ENCODE data around the gene METAP2. TPM values are rescaled to one million over a fixed set of nuclear protein-coding genes. Genes with fewer than 3 reads are reported as not detected.
A peak's percentile ranks its signal among the peaks of the same experiment; 100 is the strongest.
"Not testable (repeated sequence)": the region's sequence is repeated elsewhere in the genome, so short reads cannot be mapped to it uniquely, and the experiment has no call there.

The METAP2 gene
- total RNA-seq, 1 donor from 2014 or later, result 62.6 TPM

GRCh38 chr12:95437565-95437964 is 36.4 kb upstream of the METAP2 start:
- Histone ChIP-seq H3K9me3 (no peaks in the 10 kb centered on the region), H3K27me3 (no peaks in the 10 kb centered on the region), H3K36me3 (no peaks in the 10 kb centered on the region), H3K27ac (no peak overlapping the region), H3K4me1 (no peaks in the 10 kb centered on the region), H3K4me3 (no peak overlapping the region)
- TF ChIP-seq POLR2A (IDR thresholded peaks at IDR 0.05) (no peak), CTCF (IDR thresholded peaks at IDR 0.05) (no peak), POLR2AphosphoS5 (IDR thresholded peaks at IDR 0.05; ENCODE audit: insufficient read depth in 1 of 2, low read depth in 1 of 2) (no peak)
- intact Hi-C loops (cut with DNase I), result no loop called here
- no peak for DNase-seq (ENCODE audit: extremely low spot score in 2 of 2)

- no peaks in the 10 kb centered on the region for H3K9me3 ChIP-seq
- DNase-seq (ENCODE audit: extremely low spot score in 2 of 2), result no peak
- intact Hi-C loops (cut with DNase I), result no loop called here
Observed at GRCh38 chr12:95439461-95440230, 34.3 kb upstream of the METAP2 start.

GRCh38 chr12:95440401-95440800 is 33.6 kb upstream of the METAP2 start:
- DNase-seq (ENCODE audit: extremely low spot score in 2 of 2), result no peak
- H3K4me3 ChIP-seq, result no peak overlapping the region
- no peaks in the 10 kb centered on the region for H3K36me3 ChIP-seq
- no peaks in the 10 kb centered on the region for H3K4me1 ChIP-seq
- intact Hi-C loops (cut with DNase I), result no loop called here
- H3K27me3 ChIP-seq, result no peaks in the 10 kb centered on the region
- no peak for TF ChIP-seq POLR2A (IDR thresholded peaks at IDR 0.05)
- no peak for TF ChIP-seq POLR2AphosphoS5 (IDR thresholded peaks at IDR 0.05; ENCODE audit: insufficient read depth in 1 of 2, low read depth in 1 of 2)
- H3K9me3 ChIP-seq, result no peaks in the 10 kb centered on the region
- no peak overlapping the region for H3K27ac ChIP-seq

More at GRCh38 chr12:95439461-95440230, 34.3 kb upstream of the METAP2 start:
- no peak overlapping the region for H3K27ac ChIP-seq
- H3K4me1 ChIP-seq, result no peaks in the 10 kb centered on the region
- no peaks in the 10 kb centered on the region for H3K36me3 ChIP-seq
- TF ChIP-seq CTCF (IDR thresholded peaks at IDR 0.05) (no peak), POLR2AphosphoS5 (IDR thresholded peaks at IDR 0.05; ENCODE audit: insufficient read depth in 1 of 2, low read depth in 1 of 2) (no peak), POLR2A (IDR thresholded peaks at IDR 0.05) (no peak)
- no peaks in the 10 kb centered on the region for H3K27me3 ChIP-seq
- no peak overlapping the region for H3K4me3 ChIP-seq

GRCh38 chr12:95443459-95443858 is 30.5 kb upstream of the METAP2 start:
- Histone ChIP-seq H3K27ac (no peak overlapping the region), H3K27me3 (no peaks in the 10 kb centered on the region), H3K36me3 (no peaks in the 10 kb centered on the region), H3K4me1 (peaks cover 8% of the 10 kb centered on the region), H3K4me3 (no peak overlapping the region), H3K9me3 (no peaks in the 10 kb centered on the region)
- DNase-seq (ENCODE audit: extremely low spot score in 2 of 2), result no peak
- TF ChIP-seq POLR2A (IDR thresholded peaks at IDR 0.05) (no peak), POLR2AphosphoS5 (IDR thresholded peaks at IDR 0.05; ENCODE audit: insufficient read depth in 1 of 2, low read depth in 1 of 2) (no peak), CTCF (IDR thresholded peaks at IDR 0.05) (no peak)
- intact Hi-C loops (cut with DNase I), result no loop called here

- H3K27ac ChIP-seq; H3K4me1 ChIP-seq; intact Hi-C loops (cut with DNase I); H3K9me3 ChIP-seq; DNase-seq (ENCODE audit: extremely low spot score in 2 of 2); H3K4me3 ChIP-seq; H3K27me3 ChIP-seq; H3K36me3 ChIP-seq: not testable (repeated sequence)
Observed at GRCh38 chr12:95445099-95445498, 28.9 kb upstream of the METAP2 start.

- intact Hi-C loops (cut with DNase I), result no loop called here
- peak overlapping the region; percentile 33 for H3K27ac ChIP-seq
- DNase-seq (ENCODE audit: extremely low spot score in 2 of 2), result no peak
- TF ChIP-seq POLR2A (IDR thresholded peaks at IDR 0.05) (no peak), POLR2AphosphoS5 (IDR thresholded peaks at IDR 0.05; ENCODE audit: insufficient read depth in 1 of 2, low read depth in 1 of 2) (no peak), CTCF (IDR thresholded peaks at IDR 0.05) (no peak)
- no peaks in the 10 kb centered on the region for H3K36me3 ChIP-seq
- H3K9me3 ChIP-seq, result no peaks in the 10 kb centered on the region
- H3K4me3 ChIP-seq, result peak overlapping the region; percentile 15
- peaks cover 8% of the 10 kb centered on the region for H3K4me1 ChIP-seq
- H3K27me3 ChIP-seq, result no peaks in the 10 kb centered on the region
Observed at GRCh38 chr12:95445884-95446505, 28.0 kb upstream of the METAP2 start.
